ENCODE measurements around the gene ATXN2. TPM values are rescaled to one million over a fixed set of nuclear protein-coding genes. Genes with fewer than 3 reads are reported as not detected.

ATXN2 gene
- total and polyA plus RNA-seq, 2 donors from 2014 or later: 27.1 to 56.5 TPM

DNA sequence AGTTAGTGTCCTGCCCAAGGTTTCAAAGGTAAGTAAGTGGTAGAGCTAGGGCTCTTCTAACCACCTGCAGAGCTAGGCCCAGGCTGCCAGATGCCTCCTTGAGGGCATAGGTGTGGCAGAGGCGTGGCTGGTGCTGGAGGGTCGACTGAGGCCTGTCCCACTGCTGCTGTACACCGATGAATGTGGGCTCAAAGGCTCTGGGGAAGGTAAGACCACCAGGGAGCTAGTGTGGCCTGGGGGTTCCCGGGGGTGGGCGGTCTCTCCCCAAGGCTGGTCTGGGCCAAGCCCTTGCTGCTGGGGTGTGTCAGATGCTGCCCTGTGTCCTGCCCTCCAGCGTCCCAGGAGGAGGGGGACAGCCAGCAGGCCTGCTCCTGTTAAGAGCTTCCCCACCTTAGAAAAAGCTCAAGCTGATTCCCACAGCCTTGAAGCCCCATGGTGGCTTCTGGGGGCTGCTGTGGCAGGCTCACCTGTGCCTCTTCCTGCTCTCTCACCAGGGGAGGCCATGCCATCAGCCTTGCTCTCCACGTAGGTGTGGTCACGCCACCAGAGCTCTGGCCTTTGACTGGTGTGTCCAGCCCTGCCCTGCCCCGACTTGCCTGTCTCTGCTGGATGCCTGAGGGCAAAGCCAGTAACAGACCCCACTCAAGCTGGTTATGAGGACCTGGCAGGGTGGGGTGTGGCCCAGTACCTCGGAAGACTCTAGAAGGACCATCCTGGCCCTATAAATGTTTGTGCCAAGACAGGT lies 156.6 kb downstream of the ATXN2 start:
- intact Hi-C loops (cut with DNase I): no loop called here
- TF ChIP-seq, protein P1, sequence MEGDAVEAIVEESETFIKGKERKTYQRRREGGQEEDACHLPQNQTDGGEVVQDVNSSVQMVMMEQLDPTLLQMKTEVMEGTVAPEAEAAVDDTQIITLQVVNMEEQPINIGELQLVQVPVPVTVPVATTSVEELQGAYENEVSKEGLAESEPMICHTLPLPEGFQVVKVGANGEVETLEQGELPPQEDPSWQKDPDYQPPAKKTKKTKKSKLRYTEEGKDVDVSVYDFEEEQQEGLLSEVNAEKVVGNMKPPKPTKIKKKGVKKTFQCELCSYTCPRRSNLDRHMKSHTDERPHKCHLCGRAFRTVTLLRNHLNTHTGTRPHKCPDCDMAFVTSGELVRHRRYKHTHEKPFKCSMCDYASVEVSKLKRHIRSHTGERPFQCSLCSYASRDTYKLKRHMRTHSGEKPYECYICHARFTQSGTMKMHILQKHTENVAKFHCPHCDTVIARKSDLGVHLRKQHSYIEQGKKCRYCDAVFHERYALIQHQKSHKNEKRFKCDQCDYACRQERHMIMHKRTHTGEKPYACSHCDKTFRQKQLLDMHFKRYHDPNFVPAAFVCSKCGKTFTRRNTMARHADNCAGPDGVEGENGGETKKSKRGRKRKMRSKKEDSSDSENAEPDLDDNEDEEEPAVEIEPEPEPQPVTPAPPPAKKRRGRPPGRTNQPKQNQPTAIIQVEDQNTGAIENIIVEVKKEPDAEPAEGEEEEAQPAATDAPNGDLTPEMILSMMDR (IDR thresholded peaks at IDR 0.05; ENCODE audit: borderline replicate concordance, extremely low read depth, insufficient read depth): no peak
- no peak for FAIRE-seq
- H3K4me1 ChIP-seq (ENCODE audit: control insufficient read depth in 2 of 3, insufficient read depth in 2 of 3, low read depth in 1 of 3, low read length in 3 of 3): peaks cover 0 to 53% (median 30%) of the 10 kb centered on the region in 3 donors
- peak in 1 of 5 donors; percentile 63 for DNase-seq
- H3K9me3 ChIP-seq (ENCODE audit: control insufficient read depth in 2 of 3, insufficient read depth in 1 of 3, low read length in 3 of 3): no peaks in the 10 kb centered on the region
- H3K4me3 ChIP-seq (ENCODE audit: low read length in 3 of 3): no peak overlapping the region
- H3K9ac ChIP-seq (ENCODE audit: low read length in 3 of 3): no peak overlapping the region
- H3K36me3 ChIP-seq (ENCODE audit: control insufficient read depth in 2 of 3, insufficient read depth in 3 of 3, low read length in 3 of 3): peaks cover 0 to 5% (median 0%) of the 10 kb centered on the region in 3 donors
- H3K27ac ChIP-seq (ENCODE audit: low read depth in 2 of 2, low read length in 2 of 2): peak overlapping the region in 1 of 2 donors; percentile 51
- H3K27me3 ChIP-seq (ENCODE audit: control insufficient read depth, insufficient read depth, low read length): no peaks in the 10 kb centered on the region

DNA sequence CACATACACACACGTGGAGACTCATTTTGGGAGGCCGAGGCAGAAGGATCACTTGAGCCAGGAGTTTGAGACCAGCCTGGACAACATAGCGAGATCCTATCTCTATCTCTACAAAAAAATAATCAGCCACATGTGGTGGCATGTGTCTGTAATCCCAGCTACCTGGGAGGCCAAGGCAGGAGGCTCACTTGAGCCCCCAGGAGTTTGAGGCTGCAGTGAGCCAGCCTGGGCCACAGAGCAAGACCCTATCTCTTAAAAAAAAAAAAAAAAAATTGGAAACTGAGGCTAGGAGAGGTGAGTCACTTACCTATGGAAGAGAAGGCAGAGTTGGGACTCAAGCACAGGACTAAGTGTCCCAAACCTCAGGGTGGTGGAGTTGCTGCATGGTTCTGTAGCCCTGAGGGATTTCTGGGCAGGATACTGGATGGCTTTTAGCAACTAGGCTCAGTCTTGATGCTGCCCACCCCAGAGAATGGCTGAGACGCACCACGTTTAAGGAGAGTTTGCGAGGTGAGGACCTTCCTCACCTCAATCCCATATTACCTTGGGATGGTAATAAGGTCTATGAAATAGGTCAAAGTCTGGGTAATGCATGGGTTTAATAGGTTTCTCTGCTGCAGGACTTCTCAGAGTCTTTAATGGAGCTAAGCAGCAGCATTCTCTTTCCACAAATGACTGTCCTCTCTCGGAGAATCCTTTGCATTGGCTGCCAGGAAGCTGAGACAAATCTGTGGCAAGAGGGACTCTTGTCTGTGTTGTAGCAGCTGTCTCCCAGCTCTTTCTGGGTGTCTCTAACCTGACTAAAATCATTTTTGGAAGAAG lies 157.8 kb downstream of the ATXN2 start:
- Histone ChIP-seq H3K27me3 (ENCODE audit: control insufficient read depth, insufficient read depth, low read length) (no peaks in the 10 kb centered on the region), H3K4me1 (ENCODE audit: control insufficient read depth in 2 of 3, insufficient read depth in 2 of 3, low read depth in 1 of 3, low read length in 3 of 3) (peaks cover 0 to 43% (median 30%) of the 10 kb centered on the region in 3 donors), H3K9me3 (ENCODE audit: control insufficient read depth in 2 of 3, insufficient read depth in 1 of 3, low read length in 3 of 3) (no peaks in the 10 kb centered on the region), H3K36me3 (ENCODE audit: control insufficient read depth in 2 of 3, insufficient read depth in 3 of 3, low read length in 3 of 3) (no peaks in the 10 kb centered on the region), H3K27ac (ENCODE audit: low read depth in 2 of 2, low read length in 2 of 2) (no peak overlapping the region), H3K4me3 (ENCODE audit: low read length in 3 of 3) (no peak overlapping the region), H3K9ac (ENCODE audit: low read length in 3 of 3) (no peak overlapping the region)
- intact Hi-C loops (cut with DNase I): no loop called here
- DNase-seq (peak in 1 of 5 donors; percentile 12), FAIRE-seq (no peak)
- TF ChIP-seq, protein P1 (IDR thresholded peaks at IDR 0.05; ENCODE audit: borderline replicate concordance, extremely low read depth, insufficient read depth): no peak

DNA sequence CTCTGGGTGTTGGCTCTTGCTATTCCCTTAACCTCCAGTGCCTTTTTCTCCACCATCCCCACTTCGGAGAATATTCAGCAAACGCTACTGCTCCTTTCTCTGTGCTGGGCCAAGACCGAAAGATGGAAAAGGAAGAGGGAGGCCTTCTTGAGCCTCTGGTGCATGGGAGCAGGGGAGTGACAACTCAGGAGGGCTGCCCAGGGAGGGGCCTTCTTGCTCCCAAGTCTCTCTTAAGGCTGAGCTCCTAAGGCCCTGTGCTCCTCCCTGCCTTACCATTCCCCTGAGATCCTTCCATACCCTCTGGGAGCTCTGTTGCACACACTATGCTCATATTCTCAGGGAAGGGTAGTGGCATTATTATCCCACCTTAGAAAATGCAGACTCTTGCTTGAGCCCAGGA lies 158.5 kb downstream of the ATXN2 start:
- no peak for FAIRE-seq
- H3K36me3 ChIP-seq (ENCODE audit: control insufficient read depth in 2 of 3, insufficient read depth in 3 of 3, low read length in 3 of 3): no peaks in the 10 kb centered on the region

More for the DNA sequence above, 158.5 kb downstream of the ATXN2 start:
- H3K9ac ChIP-seq (ENCODE audit: low read length in 3 of 3): no peak overlapping the region
- no peaks in the 10 kb centered on the region for H3K9me3 ChIP-seq (ENCODE audit: control insufficient read depth in 2 of 3, insufficient read depth in 1 of 3, low read length in 3 of 3)
- TF ChIP-seq, protein P1 (IDR thresholded peaks at IDR 0.05; ENCODE audit: borderline replicate concordance, extremely low read depth, insufficient read depth): no peak
- intact Hi-C loops (cut with DNase I): no loop called here
- H3K4me1 ChIP-seq (ENCODE audit: control insufficient read depth in 2 of 3, insufficient read depth in 2 of 3, low read depth in 1 of 3, low read length in 3 of 3): peaks cover 0 to 42% (median 23%) of the 10 kb centered on the region in 3 donors
- H3K27ac ChIP-seq (ENCODE audit: low read depth in 2 of 2, low read length in 2 of 2): no peak overlapping the region
- peak in 1 of 5 donors; percentile 10 for DNase-seq
- H3K27me3 ChIP-seq (ENCODE audit: control insufficient read depth, insufficient read depth, low read length): no peaks in the 10 kb centered on the region
- H3K4me3 ChIP-seq (ENCODE audit: low read length in 3 of 3): no peak overlapping the region
